Measurements from ENCODE around the gene FAIM. TPM values are rescaled to one million over a fixed set of nuclear protein-coding genes. Genes with fewer than 3 reads are reported as not detected.
A peak's percentile ranks its signal among the peaks of the same experiment; 100 is the strongest.

The FAIM gene
- total RNA-seq, 1 experiment from 2014 or later, result 6.4 TPM

DNA sequence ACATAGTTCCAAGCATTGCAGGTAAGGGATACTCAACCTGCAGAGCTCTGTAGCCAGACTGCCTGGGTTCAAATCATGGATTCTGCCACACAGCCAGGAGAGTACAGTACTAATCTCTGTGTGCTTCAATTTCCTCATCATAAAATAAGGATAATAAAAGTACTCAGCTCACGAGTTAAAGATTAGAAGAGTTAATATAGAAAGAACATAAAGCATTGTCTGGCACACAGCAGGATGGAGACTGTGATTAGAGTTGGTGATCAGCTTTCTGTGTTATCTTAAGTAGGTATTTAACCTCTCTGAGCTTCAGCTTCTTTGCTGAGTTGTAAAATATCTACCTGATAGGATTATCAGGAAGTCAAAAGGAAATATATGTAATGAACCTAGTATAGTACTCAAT lies 17.2 kb upstream of the FAIM start:
- ATAC-seq (no peak), DNase-seq (ENCODE audit: low spot score) (no peak)
- H3K9me3 Mint-ChIP-seq, result peaks cover 1% of the 10 kb centered on the region
- peaks cover 11% of the 10 kb centered on the region for H3K4me1 Mint-ChIP-seq
- TF ChIP-seq, protein P1, sequence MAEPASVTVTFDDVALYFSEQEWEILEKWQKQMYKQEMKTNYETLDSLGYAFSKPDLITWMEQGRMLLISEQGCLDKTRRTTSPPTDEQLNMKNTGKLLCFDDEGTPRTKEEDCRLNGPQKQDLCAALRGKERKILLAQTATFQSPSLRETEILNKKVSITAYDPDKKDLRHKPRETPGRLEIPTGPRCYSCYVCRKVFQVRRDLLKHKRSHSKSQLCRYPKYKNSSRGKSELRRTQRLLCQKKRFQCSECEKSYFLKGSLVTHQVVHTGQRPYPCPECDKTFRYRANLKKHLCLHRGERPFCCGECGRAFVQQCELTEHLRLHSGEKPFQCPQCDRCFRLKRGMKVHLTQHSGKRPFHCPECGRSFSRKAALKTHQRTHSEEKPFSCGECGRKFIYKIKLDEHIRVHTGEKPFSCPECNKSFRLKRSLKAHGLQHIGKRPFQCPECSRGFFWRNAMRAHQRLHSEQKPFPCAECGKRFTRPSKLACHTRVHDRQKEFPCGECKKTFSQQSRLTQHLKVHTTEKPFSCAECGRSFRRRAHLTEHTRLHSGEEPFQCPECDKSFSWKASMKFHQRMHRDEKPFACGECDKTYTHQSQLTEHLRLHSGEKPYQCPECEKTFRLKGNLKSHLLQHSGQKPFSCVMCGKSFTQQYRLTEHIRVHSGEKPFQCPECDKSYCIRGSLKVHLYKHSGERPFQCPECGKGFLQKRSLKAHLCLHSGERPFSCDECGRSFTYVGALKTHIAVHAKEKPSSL (CRISPR knock-in tag; conservative IDR thresholded peaks at IDR 0.05), result no peak
- TF ChIP-seq FOXK1 (CRISPR knock-in tag; IDR thresholded peaks at IDR 0.05) (no peak), CREB1 (CRISPR knock-in tag; IDR thresholded peaks at IDR 0.05) (no peak), ZBTB21 (CRISPR knock-in tag; IDR thresholded peaks at IDR 0.05; ENCODE audit: borderline replicate concordance) (no peak), GABPB1 (CRISPR knock-in tag; IDR thresholded peaks at IDR 0.05) (no peak), TEAD1 (CRISPR knock-in tag; IDR thresholded peaks at IDR 0.05) (no peak), CTCF (IDR thresholded peaks at IDR 0.05) (no peak), SOX15 (CRISPR knock-in tag; IDR thresholded peaks at IDR 0.05) (no peak), ZNF232 (CRISPR knock-in tag; IDR thresholded peaks at IDR 0.05) (no peak), SMAD4 (CRISPR knock-in tag; IDR thresholded peaks at IDR 0.05) (no peak)
- no peak overlapping the region for H3K4me3 Mint-ChIP-seq
- ChIA-PET POLR2A (interaction anchor here (0.7 kb wide), 1 partner anchor 347 kb away, joined by 3 read pairs; no protein-coding TSS in a partner anchor), CTCF (interaction anchor here (1.2 to 1.8 kb wide), 3 partner anchors 112 to 332 kb away, joined by 4 to 7 read pairs (median 6); no protein-coding TSS in a partner anchor)
- H3K36me3 Mint-ChIP-seq, result peaks cover 1% of the 10 kb centered on the region
- H3K27ac Mint-ChIP-seq, result no peak overlapping the region
- no peaks in the 10 kb centered on the region for H3K27me3 Mint-ChIP-seq (ENCODE audit: low read depth)

DNA sequence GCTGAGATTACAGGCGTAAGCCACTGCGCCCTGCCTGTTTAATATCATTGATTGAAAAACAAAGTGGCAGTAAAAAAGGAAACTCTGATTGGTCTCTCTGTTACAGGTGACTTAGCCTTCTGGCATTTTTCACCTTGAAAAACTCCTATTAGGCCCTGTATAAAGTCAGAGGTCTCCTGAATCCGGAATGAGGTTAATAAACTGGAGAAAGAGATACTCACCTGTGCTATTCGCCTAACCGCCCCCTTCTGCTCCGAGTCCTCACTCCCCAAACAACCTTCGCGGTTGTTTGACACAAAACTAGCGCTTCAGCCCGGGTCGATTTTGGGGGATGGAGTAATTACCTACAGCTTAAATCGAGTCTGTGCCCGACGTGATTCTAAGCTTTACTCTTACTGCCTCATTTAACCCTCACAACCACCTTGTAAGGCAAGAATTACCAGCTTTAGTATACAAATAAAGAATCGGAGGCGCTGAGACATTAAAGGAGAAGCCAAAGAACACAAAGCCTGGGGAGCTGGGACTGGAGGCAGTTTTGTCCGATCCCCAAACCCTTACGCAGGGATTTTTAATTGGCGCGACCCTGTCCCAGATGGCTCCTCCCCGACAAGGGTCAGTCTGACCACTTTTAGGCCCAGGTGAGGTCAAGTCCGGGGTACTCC lies 15.0 kb upstream of the FAIM start:
- no peak for DNase-seq (ENCODE audit: low spot score)
- H3K9me3 Mint-ChIP-seq, result peaks cover 10% of the 10 kb centered on the region
- peak; percentile 5 for ATAC-seq
- peaks cover 3% of the 10 kb centered on the region for H3K36me3 Mint-ChIP-seq
- ChIA-PET POLR2A (interaction anchor here (0.6 to 2.0 kb wide), 9 partner anchors 9 to 342 kb away, joined by 3 to 13 read pairs (median 4); partner anchors contain the start of gene FAIM), CTCF (interaction anchor here (0.8 to 3.4 kb wide), 29 partner anchors 9 to 368 kb away, joined by 3 to 108 read pairs (median 4); partner anchors contain the start of genes ESYT3 and FAIM)
- no peaks in the 10 kb centered on the region for H3K27me3 Mint-ChIP-seq (ENCODE audit: low read depth)
- no peak for TF ChIP-seq ZNF219 (CRISPR knock-in tag; IDR thresholded peaks at IDR 0.05; ENCODE audit: borderline replicate concordance)
- TF ChIP-seq, protein P2, sequence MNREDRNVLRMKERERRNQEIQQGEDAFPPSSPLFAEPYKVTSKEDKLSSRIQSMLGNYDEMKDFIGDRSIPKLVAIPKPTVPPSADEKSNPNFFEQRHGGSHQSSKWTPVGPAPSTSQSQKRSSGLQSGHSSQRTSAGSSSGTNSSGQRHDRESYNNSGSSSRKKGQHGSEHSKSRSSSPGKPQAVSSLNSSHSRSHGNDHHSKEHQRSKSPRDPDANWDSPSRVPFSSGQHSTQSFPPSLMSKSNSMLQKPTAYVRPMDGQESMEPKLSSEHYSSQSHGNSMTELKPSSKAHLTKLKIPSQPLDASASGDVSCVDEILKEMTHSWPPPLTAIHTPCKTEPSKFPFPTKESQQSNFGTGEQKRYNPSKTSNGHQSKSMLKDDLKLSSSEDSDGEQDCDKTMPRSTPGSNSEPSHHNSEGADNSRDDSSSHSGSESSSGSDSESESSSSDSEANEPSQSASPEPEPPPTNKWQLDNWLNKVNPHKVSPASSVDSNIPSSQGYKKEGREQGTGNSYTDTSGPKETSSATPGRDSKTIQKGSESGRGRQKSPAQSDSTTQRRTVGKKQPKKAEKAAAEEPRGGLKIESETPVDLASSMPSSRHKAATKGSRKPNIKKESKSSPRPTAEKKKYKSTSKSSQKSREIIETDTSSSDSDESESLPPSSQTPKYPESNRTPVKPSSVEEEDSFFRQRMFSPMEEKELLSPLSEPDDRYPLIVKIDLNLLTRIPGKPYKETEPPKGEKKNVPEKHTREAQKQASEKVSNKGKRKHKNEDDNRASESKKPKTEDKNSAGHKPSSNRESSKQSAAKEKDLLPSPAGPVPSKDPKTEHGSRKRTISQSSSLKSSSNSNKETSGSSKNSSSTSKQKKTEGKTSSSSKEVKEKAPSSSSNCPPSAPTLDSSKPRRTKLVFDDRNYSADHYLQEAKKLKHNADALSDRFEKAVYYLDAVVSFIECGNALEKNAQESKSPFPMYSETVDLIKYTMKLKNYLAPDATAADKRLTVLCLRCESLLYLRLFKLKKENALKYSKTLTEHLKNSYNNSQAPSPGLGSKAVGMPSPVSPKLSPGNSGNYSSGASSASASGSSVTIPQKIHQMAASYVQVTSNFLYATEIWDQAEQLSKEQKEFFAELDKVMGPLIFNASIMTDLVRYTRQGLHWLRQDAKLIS (CRISPR knock-in tag; IDR thresholded peaks at IDR 0.05; ENCODE audit: borderline replicate concordance), result no peak
- TF ChIP-seq EMX1 (CRISPR knock-in tag; IDR thresholded peaks at IDR 0.05), result no peak
- peak overlapping the region; percentile 84 for H3K27ac Mint-ChIP-seq
- H3K4me1 Mint-ChIP-seq, result peaks cover 21% of the 10 kb centered on the region
- peak overlapping the region; percentile 96 for H3K4me3 Mint-ChIP-seq

Measured in WTC11 (cell line).